ENCODE data around the gene IL20.

IL20 gene

DNA sequence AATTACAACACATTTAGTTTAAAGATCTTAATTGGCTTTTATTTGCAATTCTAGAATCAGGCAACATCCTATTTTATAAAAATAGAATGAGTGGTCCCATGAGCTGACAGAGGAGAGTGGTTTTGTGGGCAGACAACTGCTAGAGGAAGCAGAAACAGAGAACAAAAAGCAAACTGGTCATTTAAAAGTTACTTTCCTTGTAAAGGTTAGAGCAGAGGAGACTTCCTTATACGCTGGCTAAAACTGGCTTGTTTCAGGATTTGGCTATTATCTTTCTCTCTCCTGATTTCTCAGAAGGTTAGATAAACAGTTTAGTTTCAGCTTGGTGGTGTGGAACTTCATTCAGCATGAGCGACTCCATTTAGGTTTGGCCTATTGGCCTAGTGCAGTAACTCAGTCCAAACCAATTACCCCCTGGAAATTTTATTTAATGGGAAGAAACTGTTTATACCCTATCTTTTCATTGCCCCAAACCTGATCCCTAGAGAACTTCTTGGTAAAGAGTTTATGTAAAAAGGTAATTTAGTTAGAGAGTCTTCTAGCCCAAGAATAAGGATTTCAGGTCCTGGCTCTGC is 32.2 kb upstream of the IL20 start:
- TF ChIP-seq, protein P1, sequence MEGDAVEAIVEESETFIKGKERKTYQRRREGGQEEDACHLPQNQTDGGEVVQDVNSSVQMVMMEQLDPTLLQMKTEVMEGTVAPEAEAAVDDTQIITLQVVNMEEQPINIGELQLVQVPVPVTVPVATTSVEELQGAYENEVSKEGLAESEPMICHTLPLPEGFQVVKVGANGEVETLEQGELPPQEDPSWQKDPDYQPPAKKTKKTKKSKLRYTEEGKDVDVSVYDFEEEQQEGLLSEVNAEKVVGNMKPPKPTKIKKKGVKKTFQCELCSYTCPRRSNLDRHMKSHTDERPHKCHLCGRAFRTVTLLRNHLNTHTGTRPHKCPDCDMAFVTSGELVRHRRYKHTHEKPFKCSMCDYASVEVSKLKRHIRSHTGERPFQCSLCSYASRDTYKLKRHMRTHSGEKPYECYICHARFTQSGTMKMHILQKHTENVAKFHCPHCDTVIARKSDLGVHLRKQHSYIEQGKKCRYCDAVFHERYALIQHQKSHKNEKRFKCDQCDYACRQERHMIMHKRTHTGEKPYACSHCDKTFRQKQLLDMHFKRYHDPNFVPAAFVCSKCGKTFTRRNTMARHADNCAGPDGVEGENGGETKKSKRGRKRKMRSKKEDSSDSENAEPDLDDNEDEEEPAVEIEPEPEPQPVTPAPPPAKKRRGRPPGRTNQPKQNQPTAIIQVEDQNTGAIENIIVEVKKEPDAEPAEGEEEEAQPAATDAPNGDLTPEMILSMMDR (conservative IDR thresholded peaks at IDR 0.05; ENCODE audit: low read depth), result no peak
- no peak overlapping the region for H3K27ac ChIP-seq
- CTCF ChIA-PET, result interaction anchor here (0.7 kb wide), 2 partner anchors 70 to 79 kb away, joined by 3 read pairs; no protein-coding TSS in a partner anchor
- POLR2A ChIA-PET (ENCODE audit: low non-redundant PET), result no interaction called here
- no peak for DNase-seq (ENCODE audit: low spot score)

DNA sequence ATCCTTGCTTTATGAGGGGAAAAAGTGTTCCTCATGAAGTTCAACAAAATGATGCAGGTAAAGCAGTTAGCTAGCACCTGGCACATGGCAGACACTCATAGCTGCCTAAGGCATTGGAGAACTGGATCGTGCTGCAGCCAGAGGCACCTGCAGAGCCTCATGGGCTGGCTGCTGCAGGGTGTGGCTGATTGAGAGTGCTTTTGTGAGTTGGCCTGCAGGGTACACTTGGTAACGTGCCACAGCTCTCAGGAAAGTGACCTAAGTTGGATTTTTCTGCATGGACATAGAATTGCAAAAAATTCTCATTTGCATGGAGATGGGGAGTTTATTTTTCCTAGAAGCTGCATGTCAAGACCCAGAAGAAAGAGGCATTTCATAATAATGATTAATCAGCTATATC is 31.6 kb upstream of the IL20 start:
- no peak for DNase-seq (ENCODE audit: low spot score)
- POLR2A ChIA-PET (ENCODE audit: low non-redundant PET), result no interaction called here
- TF ChIP-seq, protein P1 (conservative IDR thresholded peaks at IDR 0.05; ENCODE audit: low read depth), result no peak
- CTCF ChIA-PET, result interaction anchor here (0.7 kb wide), 1 partner anchor 78 kb away, joined by 3 read pairs; no protein-coding TSS in a partner anchor
- H3K27ac ChIP-seq, result peak overlapping the region; percentile 42; the same call in 1 of the 2 replicates

DNA sequence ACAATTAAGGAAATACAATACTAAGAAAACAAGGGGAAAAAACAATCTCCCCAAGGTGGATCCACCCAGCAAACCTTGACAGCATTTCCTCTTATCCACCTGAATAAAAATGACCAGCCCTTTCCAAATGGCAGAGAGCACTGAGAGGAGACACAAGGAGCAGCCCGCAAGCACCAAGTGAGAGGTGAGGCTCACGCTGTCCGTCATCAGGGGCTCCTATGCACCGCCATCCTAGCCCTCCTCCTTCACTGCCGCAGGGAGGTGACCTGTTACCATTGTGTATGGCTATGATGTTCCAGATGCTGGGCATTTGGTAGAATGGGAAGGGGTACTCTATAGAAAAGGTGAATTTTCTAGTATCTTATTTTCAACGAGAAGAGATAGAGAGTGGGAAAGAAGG is 31.2 kb upstream of the IL20 start:
- peak overlapping the region; percentile 42; the same call in 1 of the 2 replicates for H3K27ac ChIP-seq
- DNase-seq (ENCODE audit: low spot score), result no peak
- TF ChIP-seq, protein P1 (conservative IDR thresholded peaks at IDR 0.05; ENCODE audit: low read depth), result no peak
- CTCF ChIA-PET, result interaction anchor here (0.7 kb wide), 1 partner anchor 78 kb away, joined by 3 read pairs; no protein-coding TSS in a partner anchor
- POLR2A ChIA-PET (ENCODE audit: low non-redundant PET), result no interaction called here

GRCh38 chr1:206834711-206835110 is 30.7 kb upstream of the IL20 start:
- DNase-seq (ENCODE audit: low spot score), result peak; percentile 70
- H3K27ac ChIP-seq, result no peak overlapping the region
- ChIA-PET POLR2A (ENCODE audit: low non-redundant PET) (no interaction called here), CTCF (interaction anchor here (0.7 kb wide), 1 partner anchor 289 kb away, joined by 7 read pairs; no protein-coding TSS in a partner anchor)
- TF ChIP-seq, protein P1 (conservative IDR thresholded peaks at IDR 0.05; ENCODE audit: low read depth), result no peak

DNA sequence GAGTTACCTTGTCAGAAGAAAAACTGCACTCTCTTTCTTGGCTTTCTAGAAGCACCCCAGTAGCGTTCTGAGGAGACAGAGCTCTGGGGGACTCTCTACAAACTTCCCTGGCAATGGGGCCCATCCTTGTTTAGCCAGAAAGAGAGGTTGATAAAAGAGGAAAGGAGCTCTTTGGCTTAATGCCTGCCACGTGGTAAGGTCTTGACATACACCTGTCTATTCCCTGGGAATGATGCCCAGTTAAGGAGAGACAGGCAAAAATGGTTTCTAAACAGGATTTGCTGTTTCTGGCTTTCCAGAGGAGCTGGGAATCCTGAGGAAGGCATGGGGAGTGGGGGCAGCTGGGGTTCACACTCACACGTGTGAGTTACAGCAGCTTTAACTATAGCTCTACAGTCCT is 30.2 kb upstream of the IL20 start:
- no peak for DNase-seq (ENCODE audit: low spot score)
- CTCF ChIA-PET, result interaction anchor here (0.7 kb wide), 1 partner anchor 289 kb away, joined by 7 read pairs; no protein-coding TSS in a partner anchor
- TF ChIP-seq, protein P1 (conservative IDR thresholded peaks at IDR 0.05; ENCODE audit: low read depth), result no peak
- POLR2A ChIA-PET (ENCODE audit: low non-redundant PET), result no interaction called here
- H3K27ac ChIP-seq, result peak overlapping the region; percentile 29

DNA sequence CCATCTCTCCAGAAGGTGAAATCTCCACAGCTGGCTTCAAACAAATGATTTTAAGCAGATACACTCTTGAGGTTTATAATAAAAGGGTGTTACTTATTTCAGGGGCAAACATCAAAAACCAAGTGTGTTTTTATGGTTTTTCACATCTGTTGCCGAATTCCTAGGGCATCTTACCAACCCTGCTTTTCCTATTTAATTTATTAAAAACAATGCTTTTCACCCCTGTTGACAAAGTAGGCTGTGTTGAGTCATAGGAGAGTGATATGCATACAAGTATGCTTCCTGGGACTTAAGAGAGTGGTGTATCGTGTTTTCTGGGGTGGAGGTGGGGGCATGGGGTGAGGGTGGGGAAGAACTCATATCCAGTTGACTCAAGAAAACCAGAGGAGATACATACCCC is 29.3 kb upstream of the IL20 start:
- no peak overlapping the region for H3K27ac ChIP-seq
- DNase-seq (ENCODE audit: low spot score), result no peak
- TF ChIP-seq, protein P1 (conservative IDR thresholded peaks at IDR 0.05; ENCODE audit: low read depth), result no peak
- ChIA-PET CTCF (interaction anchor here (0.6 kb wide), 1 partner anchor 12 kb away, joined by 10 read pairs; no protein-coding TSS in a partner anchor), POLR2A (ENCODE audit: low non-redundant PET) (no interaction called here)

Data from RWPE1 (cell line).